HG02798 (cell line): ENCODE data around the gene TOX2.

Experiments
- ATAC-seq: cut with Tn5 transposase; IDR thresholded peaks from one replicate; pipeline ENCODE4 v1.9.1; 2021; ENCODE audit warnings: mild to moderate bottlenecking; ENCODE audit not compliant: unreplicated experiment, poor library complexity

TOX2 gene

DNA sequence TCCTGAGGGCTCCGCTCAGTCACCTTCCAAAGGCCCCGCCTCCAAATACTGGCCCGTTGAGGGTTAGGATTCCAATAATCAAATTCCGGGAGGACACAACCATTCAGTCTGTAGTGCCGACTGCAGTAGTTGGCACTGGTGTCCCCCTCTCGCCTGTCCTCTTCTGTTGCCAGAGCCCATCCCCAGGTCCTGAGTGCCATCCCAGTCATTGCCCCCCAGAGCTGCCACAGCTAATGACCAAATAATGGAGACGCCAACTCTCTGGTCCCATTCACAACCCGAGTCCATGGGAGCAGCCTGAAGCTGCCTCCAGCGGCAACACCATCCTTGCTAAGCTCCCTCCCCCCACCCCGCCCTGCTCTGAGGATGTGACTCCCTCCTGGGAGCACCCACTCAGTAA lies 156.4 kb downstream of the TOX2 start:
- no peak for ATAC-seq

DNA sequence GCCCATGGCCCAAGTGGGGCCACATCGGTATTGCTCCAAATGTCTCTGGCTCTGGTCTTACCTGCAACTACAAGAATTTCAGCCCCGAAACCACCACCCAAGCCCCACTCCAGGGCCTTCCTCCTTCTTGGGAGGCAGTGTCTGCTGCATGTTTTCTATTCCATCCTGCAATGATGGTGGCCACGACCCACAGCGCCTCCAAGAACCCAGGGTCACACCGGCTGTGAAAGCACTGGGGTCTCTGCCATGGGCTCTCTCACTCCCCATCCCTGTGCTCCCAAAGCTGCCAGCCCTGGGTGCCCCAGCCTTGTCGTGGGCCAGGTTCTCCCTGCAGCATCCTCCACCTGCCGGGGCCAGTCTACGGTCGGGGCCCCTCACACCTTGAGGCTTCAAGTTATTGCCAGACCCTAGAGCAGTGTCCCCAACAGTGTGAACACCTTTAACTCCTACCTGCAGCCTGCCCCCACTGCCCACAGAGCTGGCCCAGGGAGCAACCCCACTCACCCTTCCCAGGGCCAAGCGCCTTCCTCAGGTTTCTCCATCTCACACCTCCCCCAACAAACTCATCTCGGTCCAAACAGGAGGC lies 157.0 kb downstream of the TOX2 start:
- ATAC-seq = no peak

GRCh38 chr20:44072384-44072783 lies 157.7 kb downstream of the TOX2 start:
- no peak for ATAC-seq

DNA sequence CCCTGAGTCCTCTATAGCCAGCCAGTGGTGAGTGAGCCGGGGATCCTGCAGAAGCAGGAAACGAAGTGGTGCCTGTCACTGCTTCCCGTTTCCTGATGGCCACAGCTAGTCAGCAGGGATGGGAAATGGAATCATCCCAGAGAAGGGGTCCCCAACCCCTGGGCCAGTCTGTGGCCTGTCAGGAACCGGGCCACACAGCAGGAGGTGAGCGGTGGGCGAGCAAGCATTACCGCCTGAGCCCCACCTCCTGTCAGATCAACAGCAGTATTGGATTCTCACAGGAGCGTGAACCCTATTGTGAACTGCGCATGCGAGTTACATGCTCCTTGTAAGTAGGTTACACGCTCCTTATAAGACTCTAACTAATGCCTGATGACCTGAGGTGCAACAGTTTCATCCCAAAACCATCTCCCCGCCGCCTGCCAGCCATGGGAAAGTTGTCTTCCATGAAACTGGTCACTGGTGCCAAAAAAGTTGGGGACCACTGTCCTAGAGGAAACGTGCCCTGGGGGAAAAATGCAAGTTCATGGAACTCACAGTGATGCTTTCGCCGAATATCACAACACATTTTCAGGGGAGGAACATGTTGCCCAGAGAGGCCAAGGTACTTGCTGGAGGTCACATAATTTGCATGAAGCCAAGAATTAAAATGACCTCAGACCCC lies 158.5 kb downstream of the TOX2 start:
- ATAC-seq = no peak

- ATAC-seq = no peak
Measured at GRCh38 chr20:44073675-44074071, 159.0 kb downstream of the TOX2 start.

DNA sequence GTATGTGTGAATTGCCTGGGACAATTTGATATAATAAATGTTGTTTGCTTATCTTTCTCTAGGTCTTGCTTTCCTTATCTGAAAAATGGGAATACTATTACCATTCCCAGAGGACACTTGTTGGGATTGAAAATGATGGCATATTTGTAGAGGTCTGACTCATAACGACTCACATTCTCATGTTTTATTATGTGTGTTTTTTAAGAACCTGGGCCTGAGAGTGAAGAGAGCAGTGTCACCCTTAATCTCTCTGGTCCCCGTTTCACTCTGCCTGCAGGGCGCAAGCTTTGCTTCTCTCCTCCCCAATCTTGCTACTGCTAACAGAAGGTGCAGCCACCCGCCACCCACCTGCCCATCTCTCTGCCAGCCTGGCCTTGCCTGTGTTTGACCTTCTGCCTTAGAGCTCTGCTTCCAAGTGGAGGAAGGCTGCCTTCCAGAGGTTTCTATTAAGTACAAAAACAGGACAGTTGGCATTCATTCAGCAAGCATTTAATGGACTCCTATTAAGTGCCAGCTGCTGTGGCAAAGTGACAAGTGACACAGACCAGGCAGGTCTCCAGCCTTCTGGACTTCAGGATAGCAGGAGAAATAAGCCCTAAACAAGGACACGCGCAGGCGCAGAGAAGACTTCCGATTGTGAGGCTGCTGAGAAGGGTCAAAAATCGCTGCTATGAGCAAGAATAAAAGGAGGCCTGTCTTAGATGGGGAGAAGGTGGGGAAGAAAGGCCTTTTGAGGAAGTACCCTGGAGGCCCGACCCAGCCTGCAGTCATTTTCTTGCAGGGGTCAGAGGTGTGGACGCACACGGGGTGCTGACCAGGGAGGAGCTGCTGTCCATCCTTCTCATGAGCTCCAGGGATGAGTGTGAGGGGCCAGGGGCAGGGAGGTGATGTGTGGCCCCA lies 159.8 kb downstream of the TOX2 start:
- ATAC-seq = no peak

GRCh38 chr20:44075191-44075949 lies 160.7 kb downstream of the TOX2 start:
- no peak for ATAC-seq

DNA sequence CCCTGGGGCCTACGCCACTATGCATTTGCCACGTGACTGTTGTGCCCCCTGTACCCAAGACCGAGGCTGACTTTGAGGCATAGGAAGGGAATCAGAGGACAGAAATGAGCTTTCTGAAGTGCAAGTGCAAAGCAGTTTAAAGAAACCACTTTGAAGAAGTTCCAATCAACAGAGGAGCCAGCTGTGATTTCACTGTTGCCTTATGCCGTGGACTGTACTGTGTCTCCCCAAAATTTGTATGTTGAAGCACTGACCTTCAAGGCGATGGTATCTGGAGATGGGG lies 161.2 kb downstream of the TOX2 start:
- no peak for ATAC-seq

DNA sequence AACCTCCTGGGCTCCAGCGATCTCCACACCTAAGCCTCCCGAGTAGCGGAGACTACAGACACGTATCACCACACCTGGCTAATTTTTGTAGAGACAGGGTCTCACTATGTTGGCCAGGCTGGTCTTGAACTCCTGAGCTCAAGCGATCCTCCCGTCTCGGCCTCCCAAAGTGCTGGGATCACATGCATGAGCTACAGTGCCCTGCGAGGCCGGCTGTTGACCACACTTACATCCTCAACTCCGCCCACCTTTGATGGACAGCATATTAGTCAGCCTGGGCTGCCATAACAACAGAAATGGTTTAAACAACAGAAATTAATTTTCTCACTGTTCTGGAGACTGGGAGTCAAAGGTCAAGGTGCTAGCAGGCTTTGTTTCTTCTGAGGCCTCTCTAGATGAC lies 164.6 kb downstream of the TOX2 start:
- no peak for ATAC-seq

GRCh38 chr20:44080064-44080463 lies 165.4 kb downstream of the TOX2 start:
- no peak for ATAC-seq

DNA sequence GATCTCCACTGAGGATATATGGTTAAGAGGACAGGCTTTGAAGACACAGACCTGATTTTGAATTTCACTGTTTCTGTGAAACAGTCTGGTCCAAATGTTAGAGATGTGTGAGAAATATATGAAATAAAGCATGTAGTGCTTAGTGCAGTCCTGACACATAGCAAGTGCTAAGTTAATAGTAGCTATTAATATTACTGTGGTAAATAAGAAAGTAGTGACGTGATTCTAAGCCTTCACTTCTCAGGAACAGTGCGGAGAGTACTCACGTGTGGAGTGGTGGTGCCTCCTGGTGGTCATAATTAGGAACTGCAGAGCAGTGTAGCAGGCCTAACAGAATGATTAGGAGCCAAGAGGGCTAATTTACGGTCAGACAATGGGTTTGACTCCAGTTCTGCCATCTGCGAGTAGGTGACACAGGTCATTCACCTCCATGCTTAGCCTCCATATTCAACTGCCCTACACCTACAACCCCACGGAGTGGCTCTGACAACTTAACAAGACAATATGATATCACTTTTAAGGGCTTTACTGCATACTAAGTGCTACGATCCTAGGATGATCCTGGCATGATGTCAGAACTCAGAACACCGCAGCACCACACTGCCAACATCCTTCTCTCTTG lies 166.1 kb downstream of the TOX2 start:
- ATAC-seq = no peak

DNA sequence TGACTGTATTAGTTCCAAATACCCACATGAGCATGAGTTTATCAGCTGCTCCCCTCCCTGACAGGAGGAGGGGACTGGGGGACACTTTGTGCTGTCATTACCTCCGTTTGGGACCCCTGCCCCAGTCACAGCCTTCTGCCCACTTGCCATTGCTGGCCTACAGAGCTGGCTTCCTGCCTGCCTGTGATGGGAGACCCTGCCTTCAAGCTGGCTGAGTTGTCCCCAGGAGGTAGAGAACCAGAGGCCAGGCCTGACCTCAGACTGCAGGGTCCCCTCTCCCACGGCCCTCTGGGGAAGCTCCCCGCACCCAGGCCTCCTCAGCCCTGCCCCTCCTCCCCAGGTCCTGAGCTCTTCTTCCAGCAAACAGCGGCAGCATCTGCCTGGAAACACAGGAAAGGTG lies 166.8 kb downstream of the TOX2 start:
- ATAC-seq = no peak

DNA sequence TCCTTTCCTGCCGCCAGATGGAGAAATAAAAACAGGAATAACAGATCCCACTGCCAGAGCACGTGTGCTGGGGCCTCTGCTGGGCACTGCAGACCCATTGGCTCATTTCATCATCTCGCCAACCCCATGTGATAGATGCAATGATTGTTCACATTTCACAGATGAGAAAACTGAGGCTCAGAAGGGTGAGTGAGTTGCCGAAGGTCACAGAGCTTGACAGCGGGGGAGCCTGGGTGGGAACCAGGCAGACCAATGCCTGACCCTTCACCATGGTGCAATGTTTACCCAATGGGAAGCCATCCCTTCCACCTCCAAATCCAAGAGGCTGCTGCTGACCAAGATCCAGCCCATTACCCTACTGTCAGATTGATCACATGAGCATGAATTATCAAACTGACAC lies 167.2 kb downstream of the TOX2 start:
- no peak for ATAC-seq

- ATAC-seq = no peak
Measured at GRCh38 chr20:44083220-44083933, 168.7 kb downstream of the TOX2 start.

GRCh38 chr20:44084439-44084838 lies 169.8 kb downstream of the TOX2 start:
- ATAC-seq = no peak

DNA sequence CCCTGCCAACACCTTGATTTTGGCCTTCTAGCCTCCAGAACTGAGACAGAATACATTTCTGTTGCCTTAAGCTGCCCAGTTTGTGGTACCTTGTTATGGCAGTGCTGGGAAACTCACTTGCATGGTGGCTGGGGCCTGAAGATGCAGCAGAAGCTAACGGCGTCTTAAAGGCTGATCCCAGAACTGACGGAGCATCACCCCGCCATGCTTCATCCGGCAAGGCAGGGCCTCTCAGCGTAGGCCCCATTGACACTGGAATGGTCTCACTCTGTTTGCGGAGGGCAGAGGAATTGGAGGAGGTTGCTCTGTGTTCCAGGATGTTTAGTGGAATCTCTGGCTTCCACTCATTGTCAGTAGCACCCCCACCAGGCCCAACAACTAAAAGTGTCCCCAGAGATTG lies 170.2 kb downstream of the TOX2 start:
- no peak for ATAC-seq

DNA sequence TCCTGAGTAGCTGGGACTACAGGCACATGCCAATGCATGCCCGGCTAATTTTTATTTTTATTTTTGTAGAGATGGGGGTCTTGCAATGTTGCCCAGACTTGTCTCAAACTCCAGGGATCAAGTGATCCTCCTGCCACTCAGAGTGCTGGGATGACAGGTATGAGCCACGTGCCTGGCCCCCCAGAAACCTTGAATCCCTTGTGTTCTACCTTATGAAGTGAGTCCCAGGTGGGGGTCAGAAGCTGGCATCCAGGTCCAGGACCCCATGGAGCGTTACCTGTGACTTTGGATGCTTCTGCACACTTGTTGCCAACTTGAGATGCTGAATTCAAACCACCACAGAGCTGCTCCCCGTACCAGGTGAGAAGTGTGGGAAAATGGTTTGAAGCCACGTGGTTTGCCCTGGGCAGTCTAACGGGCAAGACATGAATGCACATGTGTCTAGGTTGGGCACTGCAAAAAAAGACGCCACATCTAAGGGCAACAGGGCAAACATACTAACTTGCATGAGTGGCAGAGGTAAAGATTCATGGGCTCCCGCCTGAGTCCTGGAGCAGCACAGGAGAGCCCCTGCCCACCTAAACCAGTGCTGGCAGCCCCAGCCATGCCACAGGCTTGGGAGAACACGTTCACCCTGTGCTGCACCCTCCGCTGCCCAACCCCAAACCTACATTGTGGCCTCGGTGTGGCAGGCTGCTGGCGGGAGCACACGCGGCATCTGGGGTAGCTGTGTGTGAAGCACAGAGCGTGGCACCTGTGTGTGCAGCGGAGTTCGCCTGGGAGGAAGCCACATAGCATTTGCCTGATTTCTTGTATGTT lies 171.2 kb downstream of the TOX2 start:
- ATAC-seq = no peak

DNA sequence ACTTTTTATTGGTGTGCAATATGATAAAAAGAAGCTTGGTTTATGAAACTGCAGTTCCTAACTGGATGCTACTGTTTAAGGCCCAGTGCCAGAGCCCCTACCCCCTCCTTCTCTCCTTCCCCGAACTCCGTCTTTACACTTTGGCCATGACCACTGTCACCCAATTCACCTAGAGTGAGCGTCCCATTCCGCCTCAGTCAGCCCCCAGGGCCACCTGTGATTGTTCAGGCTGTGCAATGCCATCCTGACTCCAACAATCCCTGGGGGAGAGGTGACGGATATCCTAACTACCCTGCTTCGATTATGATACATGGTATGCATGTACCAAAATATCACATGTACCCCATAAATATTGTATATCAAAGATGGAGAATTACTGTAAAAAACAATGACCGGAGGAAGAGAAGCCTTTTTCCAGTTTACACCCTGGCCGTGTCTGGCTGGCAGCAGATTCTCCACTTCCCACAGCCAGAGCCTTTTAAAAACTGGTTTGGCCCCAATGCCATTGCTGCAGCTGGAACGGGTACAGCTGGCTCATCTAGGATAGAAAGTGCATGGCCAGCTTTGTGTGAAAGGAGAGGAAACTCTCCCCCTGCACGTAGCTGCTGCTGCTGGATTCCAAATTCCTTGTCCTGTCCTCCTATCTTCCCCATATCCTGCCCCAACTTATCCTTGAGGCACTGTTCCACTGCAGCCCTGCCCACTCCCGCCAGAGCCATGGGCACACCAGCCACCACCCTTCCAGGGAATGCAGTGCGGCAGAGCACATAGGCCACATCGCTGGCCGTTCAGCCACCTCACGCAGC lies 172.6 kb downstream of the TOX2 start:
- no peak for ATAC-seq

GRCh38 chr20:44087857-44088120 lies 173.1 kb downstream of the TOX2 start:
- ATAC-seq = no peak
